Transverse colon (tissue), 4 donors: ENCODE results near the gene BACE1.

Source experiments
- CTCF ChIP-seq, 5 experiments: fragments of 200-600 bp in 3 of 5; fragments of 450-650 bp in 2 of 5; sonication (generic) in 3 of 5; IDR thresholded peaks; 1 replicate in 2 of 5; 2 replicates in 3 of 5; pipeline ENCODE4 v1.5.1; 2016 to 2017; ENCODE audit warnings: antibody characterized with exemption in 5 of 5, inconsistent platforms in 3 of 5, mild to moderate bottlenecking in 2 of 5, moderate library complexity in 1 of 5
- EP300 ChIP-seq: sonication (generic); formaldehyde crosslinking; IDR thresholded peaks from one replicate; pipeline ENCODE4 v1.6.1; 2017; ENCODE audit warnings: antibody characterized with exemption, low read depth
- POLR2A ChIP-seq: fragments of 450-650 bp; IDR thresholded peaks from one replicate; pipeline ENCODE4 v1.6.1; 2016; ENCODE audit warnings: antibody characterized with exemption, mild to moderate bottlenecking, moderate library complexity
- POLR2AphosphoS5 ChIP-seq, 3 donors: sonication (generic); formaldehyde crosslinking; IDR thresholded peaks; one replicate each; pipeline ENCODE4 v1.6.1; 2016; ENCODE audit warnings: antibody characterized with exemption in 3 of 3

- TF ChIP-seq CTCF (IDR thresholded peaks at IDR 0.05) (no peak), POLR2AphosphoS5 (IDR thresholded peaks at IDR 0.05) (no peak), EP300 (no peak), POLR2A (no peak)
These were observed 40.3 kb upstream of the BACE1 start for GRCh38 chr11:117356126-117356890.
